H9 (cell line): ENCODE results near the gene COASY. TPM values are rescaled to one million over a fixed set of nuclear protein-coding genes. Genes with fewer than 3 reads are reported as not detected.
A peak's percentile ranks its signal among the peaks of the same experiment; 100 is the strongest.

ENCODE experiments used
- DNase-seq: peaks from one replicate; pipeline ENCODE4 v3.0.0-alpha.2; 2017
- H2AFZ ChIP-seq: one replicate; pipeline ENCODE4 v1.6.1; 2013; ENCODE audit warnings: mild to moderate bottlenecking, low read length, control low read depth, moderate library complexity
- H2AK5ac ChIP-seq: 2 replicates; pipeline ENCODE4 v1.6.1; 2013; ENCODE audit warnings: low read length, control low read depth, mixed read lengths; ENCODE audit not compliant: insufficient read length
- H2BK120ac ChIP-seq: one replicate; pipeline ENCODE4 v1.6.1; 2013; ENCODE audit warnings: low read depth, mild to moderate bottlenecking, low read length, control low read depth, inconsistent platforms; ENCODE audit not compliant: poor library complexity, severe bottlenecking
- H2BK12ac ChIP-seq: 2 replicates; pipeline ENCODE4 v1.6.1; 2013; ENCODE audit warnings: low read length, control low read depth, mixed read lengths, low read depth; ENCODE audit not compliant: insufficient read length
- H2BK15ac ChIP-seq: 2 replicates; pipeline ENCODE4 v1.6.1; 2013; ENCODE audit warnings: low read depth, low read length, control low read depth
- H2BK20ac ChIP-seq: one replicate; pipeline ENCODE4 v1.6.1; 2013; ENCODE audit warnings: low read depth, mild to moderate bottlenecking, low read length, control low read depth, inconsistent platforms; ENCODE audit not compliant: poor library complexity, severe bottlenecking
- H2BK5ac ChIP-seq: 2 replicates; pipeline ENCODE4 v1.6.1; 2013; ENCODE audit warnings: low read length, control low read depth, mixed read lengths; ENCODE audit not compliant: insufficient read length
- H3K14ac ChIP-seq: 2 replicates; pipeline ENCODE4 v1.6.1; 2013; ENCODE audit warnings: low read length, control low read depth; ENCODE audit not compliant: insufficient read depth
- H3K18ac ChIP-seq: 2 replicates; pipeline ENCODE4 v1.6.1; 2013; ENCODE audit warnings: low read depth, mild to moderate bottlenecking, mixed read lengths, low read length, control low read depth; ENCODE audit not compliant: insufficient read length
- H3K23ac ChIP-seq: 2 replicates; pipeline ENCODE4 v1.6.1; 2013; ENCODE audit warnings: low read length, control low read depth, mixed read lengths, low read depth; ENCODE audit not compliant: insufficient read length
- H3K23me2 ChIP-seq: 2 replicates; pipeline ENCODE4 v1.6.1; 2013; ENCODE audit warnings: low read depth, mild to moderate bottlenecking, mixed read lengths, low read length, control low read depth; ENCODE audit not compliant: insufficient read length, poor library complexity, severe bottlenecking
- H3K27ac ChIP-seq: 2 replicates; pipeline ENCODE4 v1.5.1; 2013; ENCODE audit warnings: low read length, control low read depth, mixed read lengths, low read depth; ENCODE audit not compliant: insufficient read length
- H3K27me3 ChIP-seq: 2 replicates; pipeline ENCODE4 v1.6.1; 2013; ENCODE audit warnings: low read length, control low read depth, inconsistent platforms; ENCODE audit not compliant: insufficient read depth
- H3K4ac ChIP-seq: 2 replicates; pipeline ENCODE4 v1.6.1; 2013; ENCODE audit warnings: low read depth, mild to moderate bottlenecking, control low read depth, inconsistent platforms, low read length, moderate library complexity
- H3K4me1 ChIP-seq: 2 replicates; pipeline ENCODE4 v1.6.1; 2013; ENCODE audit warnings: low read length, control low read depth, inconsistent platforms; ENCODE audit not compliant: insufficient read depth
- H3K4me2 ChIP-seq: 2 replicates; pipeline ENCODE4 v1.6.1; 2013; ENCODE audit warnings: low read length, control low read depth, mixed read lengths; ENCODE audit not compliant: insufficient read length, insufficient read depth
- H3K56ac ChIP-seq: 2 replicates; pipeline ENCODE4 v1.6.1; 2013; ENCODE audit warnings: low read depth, mild to moderate bottlenecking, mixed read lengths, low read length, control low read depth; ENCODE audit not compliant: insufficient read length
- H3K79me1 ChIP-seq: 2 replicates; pipeline ENCODE4 v1.6.1; 2013; ENCODE audit warnings: low read depth, mild to moderate bottlenecking, moderate library complexity, low read length, control low read depth, inconsistent platforms; ENCODE audit not compliant: insufficient read depth, poor library complexity, severe bottlenecking
- H3K79me2 ChIP-seq: 2 replicates; pipeline ENCODE4 v1.6.1; 2013; ENCODE audit warnings: low read length, control low read depth, inconsistent platforms; ENCODE audit not compliant: insufficient read depth
- H3K9ac ChIP-seq: 2 replicates; pipeline ENCODE4 v1.6.1; 2013; ENCODE audit warnings: low read length, control low read depth, mixed read lengths; ENCODE audit not compliant: insufficient read length; ENCODE audit errors: extremely low read depth
- H3K9me3 ChIP-seq: one replicate; pipeline ENCODE4 v1.6.1; 2013; ENCODE audit warnings: low read depth, low read length, inconsistent platforms; ENCODE audit not compliant: control insufficient read depth
- H3T11ph ChIP-seq: one replicate; pipeline ENCODE4 v1.6.1; 2013; ENCODE audit warnings: mild to moderate bottlenecking, low read length, control low read depth, inconsistent platforms
- H4K20me1 ChIP-seq: one replicate; pipeline ENCODE4 v1.6.1; 2013; ENCODE audit not compliant: control insufficient read depth, insufficient read length, insufficient read depth
- H4K5ac ChIP-seq: 2 replicates; pipeline ENCODE4 v1.6.1; 2013; ENCODE audit warnings: low read depth, mild to moderate bottlenecking, mixed read lengths, low read length, control low read depth; ENCODE audit not compliant: insufficient read length
- H4K8ac ChIP-seq: replicated peaks from 2 replicates; pipeline ENCODE4 v1.6.1; 2013; ENCODE audit warnings: low read length, control low read depth, mixed read lengths, low read depth; ENCODE audit not compliant: insufficient read length
- H4K91ac ChIP-seq: 2 replicates; pipeline ENCODE4 v1.6.1; 2013; ENCODE audit warnings: low read depth, mild to moderate bottlenecking, moderate library complexity, mixed read lengths, low read length, control low read depth; ENCODE audit not compliant: insufficient read length
- H3K27ac Mint-ChIP-seq, 3 experiments: 2 replicates in 2 of 3; 3 replicates in 1 of 3; pipeline ENCODE4 v1.8.0; 2020 to 2021; ENCODE audit warnings: mixed read lengths in 3 of 3, mild to moderate bottlenecking in 1 of 3, moderate library complexity in 1 of 3
- H3K27me3 Mint-ChIP-seq: 2 replicates; pipeline ENCODE4 v1.8.0; 2021; ENCODE audit warnings: low read depth, mild to moderate bottlenecking, moderate library complexity, mixed read lengths
- H3K36me3 Mint-ChIP-seq, 3 experiments: 2 replicates in 2 of 3; 3 replicates in 1 of 3; pipeline ENCODE4 v1.8.0; 2020 to 2021; ENCODE audit warnings: low read depth in 3 of 3, mixed read lengths in 3 of 3; ENCODE audit not compliant: insufficient read depth in 1 of 3
- H3K4me1 Mint-ChIP-seq, 2 experiments: 2 replicates each; pipeline ENCODE4 v1.8.0; 2020; ENCODE audit warnings: mixed read lengths in 2 of 2
- H3K4me3 Mint-ChIP-seq, 2 experiments: 2 replicates in 1 of 2; 3 replicates in 1 of 2; pipeline ENCODE4 v1.8.0; 2020 to 2021; ENCODE audit warnings: mild to moderate bottlenecking in 2 of 2, mixed read lengths in 2 of 2, moderate library complexity in 1 of 2
- H3K9me3 Mint-ChIP-seq, 2 experiments: 2 replicates in 1 of 2; 3 replicates in 1 of 2; pipeline ENCODE4 v1.8.0; 2020; ENCODE audit warnings: mild to moderate bottlenecking in 2 of 2, mixed read lengths in 2 of 2, moderate library complexity in 1 of 2
- CTCF ChIP-seq: fragments of 200-600 bp; sonication (generic); conservative IDR thresholded peaks from 3 replicates; pipeline ENCODE4 v1.8.0; 2021; ENCODE audit warnings: antibody characterized with exemption, mild to moderate bottlenecking
- WGBS: extraction: QIAGEN DNeasy Blood & Tissue Kit; methylation state at CpG from one replicate; pipeline ENCODE4 v1.1.7; 2013; ENCODE audit warnings: missing lambda C conversion rate, low lambda C conversion rate, mixed read lengths; ENCODE audit not compliant: insufficient read length; ENCODE audit errors: extremely low coverage; 5-methylcytosine and 5-hydroxymethylcytosine counted together
- total RNA-seq: library from RNA; stranded (reverse); gene quantifications from 2 replicates; pipeline ENCODE4 v1.2.1, GENCODE V29; 2021

Gene COASY
- total RNA-seq, 1 experiment from 2014 or later: 84.1 TPM

- H3K4me3 Mint-ChIP-seq: peak overlapping the region; percentile 96 to 98
- DNase-seq: no peak
- Histone ChIP-seq H2AFZ (no peak overlapping the region), H3K79me2 (peaks cover 11% of the 10 kb centered on the region; the same call in 1 of the 2 replicates), H4K91ac (no peak overlapping the region), H3K27ac (no peak overlapping the region), H3K9me3 (no peaks in the 10 kb centered on the region), H3K27me3 (no peaks in the 10 kb centered on the region), H3K4me2 (peak overlapping the region; percentile 74), H2BK120ac (no peak overlapping the region), H2BK15ac (no peak overlapping the region), H3K4ac (no peak overlapping the region), H2BK12ac (no peak overlapping the region), H3K23me2 (peaks cover 10% of the 10 kb centered on the region), H3K56ac (no peak overlapping the region), H2BK20ac (no peak overlapping the region), H4K20me1 (no peaks in the 10 kb centered on the region), H3K14ac (no peak overlapping the region), H4K5ac (no peak overlapping the region), H3K23ac (no peak overlapping the region), H2BK5ac (no peak overlapping the region), H3K9ac (no peak overlapping the region), H4K8ac (no peak overlapping the region), H3K18ac (no peak overlapping the region), H3K4me1 (no peaks in the 10 kb centered on the region), H3T11ph (no peak overlapping the region), H2AK5ac (no peak overlapping the region), H3K79me1 (peaks cover 4% of the 10 kb centered on the region)
- WGBS: no CpG with 5 or more reads among the region's 3 CpGs
- peaks cover 11 to 20% (median 15%) of the 10 kb centered on the region in 3 experiments for H3K36me3 Mint-ChIP-seq
- H3K4me1 Mint-ChIP-seq: peaks cover 10 to 11% of the 10 kb centered on the region in 2 experiments
- H3K27me3 Mint-ChIP-seq: no peaks in the 10 kb centered on the region
- no peak for TF ChIP-seq CTCF
- no peak overlapping the region for H3K27ac Mint-ChIP-seq
- peaks cover 0 to 3% of the 10 kb centered on the region in 2 experiments; a peak in 1 of 5 replicates for H3K9me3 Mint-ChIP-seq
Observed at GRCh38 chr17:42607769-42608168, 45.8 kb downstream of the COASY start.
